ENCODE measurements around the gene TSPYL6. TPM values are rescaled to one million over a fixed set of nuclear protein-coding genes. Genes with fewer than 3 reads are reported as not detected.
"Not testable (repeated sequence)": the region's sequence is repeated elsewhere in the genome, so short reads cannot be mapped to it uniquely, and the experiment has no call there.

Gene TSPYL6
- total RNA-seq, 2 experiments from 2014 or later, result not detected

- no peak overlapping the region for H3K27ac Mint-ChIP-seq
- peaks cover 15% of the 10 kb centered on the region for H3K4me1 Mint-ChIP-seq (ENCODE audit: low read depth)
- no peak for DNase-seq
- H3K4me3 Mint-ChIP-seq, result no peak overlapping the region
- H3K9me3 Mint-ChIP-seq, result no peaks in the 10 kb centered on the region
- intact Hi-C loops (cut with micrococcal nuclease), result loop anchor here (10.0 kb wide), 2 partner anchors 413 to 487 kb away; partner anchors contain the start of genes ASB3 and ERLEC1
- no peaks in the 10 kb centered on the region for H3K27me3 Mint-ChIP-seq (ENCODE audit: low read depth)
- H3K36me3 Mint-ChIP-seq (ENCODE audit: low read depth), result peaks cover 5% of the 10 kb centered on the region
- CTCF ChIA-PET, result no interaction called here
Observed at GRCh38 chr2:54271843-54272627, 16.0 kb upstream of the TSPYL6 start.

- intact Hi-C loops (cut with micrococcal nuclease), result loop anchor here (10.0 kb wide), 2 partner anchors 414 to 486 kb away; partner anchors contain the start of genes ASB3 and ERLEC1
- peaks cover 5% of the 10 kb centered on the region for H3K36me3 Mint-ChIP-seq (ENCODE audit: low read depth)
- DNase-seq, result no peak
- no peak overlapping the region for H3K27ac Mint-ChIP-seq
- no peaks in the 10 kb centered on the region for H3K27me3 Mint-ChIP-seq (ENCODE audit: low read depth)
- H3K4me1 Mint-ChIP-seq (ENCODE audit: low read depth), result peaks cover 15% of the 10 kb centered on the region
- no peak overlapping the region for H3K4me3 Mint-ChIP-seq
- CTCF ChIA-PET, result no interaction called here
- no peaks in the 10 kb centered on the region for H3K9me3 Mint-ChIP-seq
Observed at GRCh38 chr2:54271189-54271588, 15.2 kb upstream of the TSPYL6 start.

GRCh38 chr2:54267577-54267976 lies 11.5 kb upstream of the TSPYL6 start:
- Mint-ChIP-seq H3K36me3 (ENCODE audit: low read depth) (peaks cover 18% of the 10 kb centered on the region), H3K27ac (no peak overlapping the region), H3K4me3 (no peak overlapping the region), H3K9me3 (peaks cover 9% of the 10 kb centered on the region), H3K27me3 (ENCODE audit: low read depth) (no peaks in the 10 kb centered on the region), H3K4me1 (ENCODE audit: low read depth) (peaks cover 6% of the 10 kb centered on the region)
- intact Hi-C loops (cut with micrococcal nuclease), result no loop called here
- CTCF ChIA-PET, result no interaction called here
- DNase-seq, result no peak

DNA sequence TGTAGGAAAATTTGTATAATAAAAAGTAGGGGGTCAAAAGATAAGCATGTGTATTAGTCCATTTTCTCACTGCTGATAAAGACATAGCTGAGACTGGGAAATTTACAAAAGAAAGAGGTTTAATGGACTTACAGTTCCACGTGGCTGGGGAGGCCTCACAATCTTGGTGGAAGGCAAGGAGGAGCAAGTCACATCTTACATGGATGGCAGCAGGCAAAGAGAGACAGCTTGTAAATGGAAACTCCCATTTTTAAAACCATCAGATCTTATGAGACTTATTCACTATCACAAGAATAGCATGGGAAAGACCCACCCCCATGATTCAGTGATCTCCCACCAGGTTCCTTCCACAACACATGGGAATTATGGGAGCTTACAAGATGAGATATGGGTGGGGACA lies 9.1 kb upstream of the TSPYL6 start:
- H3K4me1 Mint-ChIP-seq (ENCODE audit: low read depth); intact Hi-C loops (cut with micrococcal nuclease): not testable (repeated sequence)

DNA sequence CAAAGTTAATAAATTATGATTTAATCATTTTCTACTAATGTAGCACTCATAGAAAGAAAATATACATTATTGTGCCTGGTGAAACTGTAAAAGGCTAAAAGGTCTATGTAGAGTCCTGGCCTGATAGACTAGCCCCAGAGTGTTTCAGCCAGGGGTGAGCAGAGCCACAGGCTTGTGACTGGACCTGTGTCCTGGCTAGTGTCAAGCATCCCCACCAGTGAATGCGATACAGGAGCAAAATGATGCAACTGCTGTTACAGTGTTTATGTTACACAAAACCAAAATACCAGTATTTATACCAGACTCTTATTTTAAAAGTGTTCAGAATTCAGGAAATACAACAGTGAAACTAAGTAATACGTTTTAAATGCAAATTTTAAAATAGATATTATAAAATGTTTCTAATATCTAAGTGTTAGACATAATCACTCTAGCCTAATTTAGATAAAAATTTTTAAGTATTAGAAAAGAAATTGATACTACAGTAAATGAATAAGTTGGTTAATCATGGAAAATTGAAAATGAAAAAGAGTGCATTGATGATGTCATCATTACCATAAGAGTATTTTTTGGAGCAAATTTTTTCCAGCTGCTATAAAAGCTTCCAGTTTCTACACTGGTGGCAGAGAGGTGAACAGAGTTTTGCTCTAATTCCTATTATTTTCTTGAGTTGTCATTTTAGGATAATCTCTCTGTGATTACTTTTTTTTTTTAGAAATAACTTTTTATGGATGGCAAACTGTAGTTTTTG lies 6.2 kb upstream of the TSPYL6 start:
- H3K27ac Mint-ChIP-seq, result no peak overlapping the region
- no peaks in the 10 kb centered on the region for H3K27me3 Mint-ChIP-seq (ENCODE audit: low read depth)
- intact Hi-C loops (cut with micrococcal nuclease), result no loop called here
- CTCF ChIA-PET, result no interaction called here
- H3K36me3 Mint-ChIP-seq (ENCODE audit: low read depth), result peaks cover 18% of the 10 kb centered on the region
- no peaks in the 10 kb centered on the region for H3K4me1 Mint-ChIP-seq (ENCODE audit: low read depth)
- peaks cover 9% of the 10 kb centered on the region for H3K9me3 Mint-ChIP-seq
- DNase-seq, result no peak
- H3K4me3 Mint-ChIP-seq, result no peak overlapping the region

More for the DNA sequence above, 9.1 kb upstream of the TSPYL6 start:
- DNase-seq; H3K27me3 Mint-ChIP-seq (ENCODE audit: low read depth); H3K27ac Mint-ChIP-seq; H3K9me3 Mint-ChIP-seq; H3K4me3 Mint-ChIP-seq; CTCF ChIA-PET: not testable (repeated sequence)
- H3K36me3 Mint-ChIP-seq (ENCODE audit: low read depth), result peaks cover 18% of the 10 kb centered on the region

- H3K27me3 Mint-ChIP-seq (ENCODE audit: low read depth), result no peaks in the 10 kb centered on the region
- no peak overlapping the region for H3K27ac Mint-ChIP-seq
- CTCF ChIA-PET, result interaction anchor here (1.0 kb wide), 1 partner anchor 73 kb away, joined by 3 read pairs; no protein-coding TSS in a partner anchor
- H3K9me3 Mint-ChIP-seq, result peaks cover 9% of the 10 kb centered on the region
- H3K4me1 Mint-ChIP-seq (ENCODE audit: low read depth), result no peaks in the 10 kb centered on the region
- H3K36me3 Mint-ChIP-seq (ENCODE audit: low read depth), result peaks cover 18% of the 10 kb centered on the region
- no peak overlapping the region for H3K4me3 Mint-ChIP-seq
- intact Hi-C loops (cut with micrococcal nuclease), result no loop called here
- DNase-seq, result no peak
Observed at GRCh38 chr2:54261537-54261936, 5.5 kb upstream of the TSPYL6 start.

DNA sequence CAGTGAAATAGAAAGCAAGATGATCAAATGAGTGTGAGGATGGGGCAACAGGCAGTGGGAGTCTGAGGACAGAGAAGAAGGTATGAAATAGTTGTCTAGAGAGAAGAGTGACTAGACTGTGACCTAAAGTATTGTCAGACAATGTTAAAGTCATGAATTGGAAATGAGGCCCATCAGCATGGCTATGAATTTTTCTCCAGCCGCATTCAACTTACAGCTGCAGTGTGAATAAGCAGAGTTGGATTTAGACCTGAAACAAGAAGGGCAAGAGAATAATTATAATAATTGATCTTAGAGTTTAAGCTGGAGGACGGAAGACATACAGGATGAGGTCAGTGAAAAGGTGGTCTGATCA lies 4.2 kb upstream of the TSPYL6 start:
- DNase-seq, result no peak
- no peaks in the 10 kb centered on the region for H3K4me1 Mint-ChIP-seq (ENCODE audit: low read depth)
- intact Hi-C loops (cut with micrococcal nuclease), result no loop called here
- no peak overlapping the region for H3K27ac Mint-ChIP-seq
- H3K9me3 Mint-ChIP-seq, result peaks cover 10% of the 10 kb centered on the region
- no peaks in the 10 kb centered on the region for H3K27me3 Mint-ChIP-seq (ENCODE audit: low read depth)
- peaks cover 20% of the 10 kb centered on the region for H3K36me3 Mint-ChIP-seq (ENCODE audit: low read depth)
- CTCF ChIA-PET, result no interaction called here
- H3K4me3 Mint-ChIP-seq, result no peak overlapping the region

DNA sequence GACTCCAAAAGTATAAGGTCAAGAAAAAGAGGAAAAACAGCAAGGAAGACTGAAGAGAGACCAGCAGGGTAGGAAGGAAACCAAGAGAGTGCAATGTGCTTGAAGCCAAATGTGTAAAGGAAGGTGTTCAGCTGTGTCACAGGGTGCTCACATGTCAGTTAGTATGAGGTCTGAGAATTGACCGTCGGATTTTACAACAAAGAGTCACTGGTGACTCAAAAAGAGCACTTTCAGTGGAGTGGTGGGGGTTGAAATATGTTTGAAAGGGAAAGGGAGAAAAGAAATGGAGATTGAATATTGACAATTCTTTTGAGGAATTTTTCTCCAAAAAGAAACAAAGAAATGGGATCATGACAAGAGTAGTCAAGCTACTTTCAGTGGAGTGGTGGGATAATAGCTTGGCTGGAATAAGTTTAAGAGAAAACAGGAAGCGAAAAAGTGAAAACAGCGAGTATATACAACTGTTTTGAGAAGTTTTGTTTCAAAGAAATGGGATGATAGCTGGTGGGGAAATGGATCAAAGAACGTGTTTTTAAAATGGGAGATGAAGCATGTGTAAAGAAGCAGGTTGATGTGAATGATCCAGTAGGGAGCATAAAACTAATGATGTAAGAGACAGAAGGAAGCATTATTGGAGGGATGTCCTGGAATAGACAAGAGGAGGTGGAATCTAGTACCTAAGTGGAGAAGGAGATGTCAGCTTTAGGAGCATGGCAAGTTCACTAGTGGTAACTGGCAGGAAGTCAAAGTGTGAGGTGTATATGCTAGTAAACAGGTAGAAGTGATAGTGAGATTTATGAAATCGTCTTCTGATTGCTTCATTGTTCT lies 3.6 kb upstream of the TSPYL6 start:
- Mint-ChIP-seq H3K4me3 (no peak overlapping the region), H3K27me3 (ENCODE audit: low read depth) (no peaks in the 10 kb centered on the region), H3K36me3 (ENCODE audit: low read depth) (peaks cover 17% of the 10 kb centered on the region), H3K4me1 (ENCODE audit: low read depth) (no peaks in the 10 kb centered on the region), H3K27ac (no peak overlapping the region), H3K9me3 (peaks cover 6% of the 10 kb centered on the region)
- no peak for DNase-seq
- CTCF ChIA-PET, result no interaction called here
- intact Hi-C loops (cut with micrococcal nuclease), result no loop called here

DNA sequence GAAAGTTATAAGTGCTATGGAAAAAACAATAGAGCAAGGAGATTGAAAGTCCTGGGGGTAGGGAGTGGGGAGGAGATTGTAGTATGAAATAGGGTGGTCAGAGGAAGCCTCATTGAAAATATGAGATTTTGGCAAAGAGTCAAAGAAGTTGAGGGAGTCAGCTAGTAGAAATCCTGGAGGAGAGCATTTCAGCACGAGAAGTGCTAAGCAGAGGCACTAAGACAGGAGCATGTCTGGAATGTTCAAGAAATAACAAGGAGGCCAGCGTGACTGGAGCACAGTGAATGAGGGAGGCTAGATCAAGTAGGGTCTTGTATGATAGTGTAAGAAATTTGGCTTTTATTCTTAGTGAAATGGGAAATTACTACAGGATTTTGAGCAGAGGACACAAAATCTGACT lies 2.1 kb upstream of the TSPYL6 start:
- Mint-ChIP-seq H3K27ac (no peak overlapping the region), H3K4me3 (no peak overlapping the region), H3K4me1 (ENCODE audit: low read depth) (no peaks in the 10 kb centered on the region), H3K36me3 (ENCODE audit: low read depth) (peaks cover 14% of the 10 kb centered on the region), H3K9me3 (peaks cover 2% of the 10 kb centered on the region), H3K27me3 (ENCODE audit: low read depth) (no peaks in the 10 kb centered on the region)
- intact Hi-C loops (cut with micrococcal nuclease), result no loop called here
- CTCF ChIA-PET, result no interaction called here
- no peak for DNase-seq

DNA sequence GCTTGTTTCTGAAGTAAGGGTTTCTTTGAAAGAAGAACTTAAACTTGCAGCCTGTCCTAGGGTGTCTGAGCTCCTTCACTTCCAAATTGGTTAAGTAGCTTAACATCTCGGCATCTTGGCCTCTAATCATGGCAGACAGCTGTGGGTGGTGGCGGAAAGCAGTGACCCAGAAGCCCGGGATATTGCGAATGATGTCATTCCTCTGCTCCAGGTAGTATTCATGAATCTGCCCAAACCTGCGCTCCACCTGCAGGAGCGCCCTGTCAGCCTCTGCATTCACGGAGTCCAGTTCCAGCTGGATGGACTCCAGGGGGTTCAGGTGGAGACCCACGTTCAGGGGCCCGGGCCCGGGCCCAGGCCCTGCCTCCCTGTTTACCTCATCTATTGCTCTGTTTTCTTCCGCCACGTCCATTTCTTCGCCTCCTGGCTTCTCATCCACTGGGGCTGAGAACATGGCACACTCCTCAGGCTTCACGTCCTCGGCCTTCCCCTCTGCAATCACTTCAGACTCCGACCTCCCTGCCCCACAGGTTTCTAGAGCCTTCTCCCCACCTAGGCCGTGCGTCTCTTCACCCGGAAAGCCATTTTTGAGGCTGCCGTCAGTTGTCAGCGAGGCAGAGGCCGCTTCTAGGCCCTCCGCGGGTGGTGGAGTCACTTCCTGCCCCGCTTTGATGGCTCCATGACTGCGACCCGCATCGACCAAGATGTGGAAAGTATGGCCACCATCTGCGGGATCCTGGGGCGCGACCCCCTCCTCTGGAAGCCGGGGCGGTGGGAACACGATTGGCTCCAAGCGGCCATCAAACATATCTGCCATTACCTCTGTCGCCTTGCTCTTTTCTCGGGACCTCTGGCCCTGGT lies 569 bp downstream of the TSPYL6 start:
- H3K9me3 Mint-ChIP-seq, result peaks cover 2% of the 10 kb centered on the region
- H3K36me3 Mint-ChIP-seq (ENCODE audit: low read depth), result peaks cover 10% of the 10 kb centered on the region
- CTCF ChIA-PET, result no interaction called here
- H3K27me3 Mint-ChIP-seq (ENCODE audit: low read depth), result no peaks in the 10 kb centered on the region
- no peak overlapping the region for H3K27ac Mint-ChIP-seq
- no peak for DNase-seq
- H3K4me3 Mint-ChIP-seq, result no peak overlapping the region
- H3K4me1 Mint-ChIP-seq (ENCODE audit: low read depth), result no peaks in the 10 kb centered on the region
- intact Hi-C loops (cut with micrococcal nuclease), result no loop called here

DNA sequence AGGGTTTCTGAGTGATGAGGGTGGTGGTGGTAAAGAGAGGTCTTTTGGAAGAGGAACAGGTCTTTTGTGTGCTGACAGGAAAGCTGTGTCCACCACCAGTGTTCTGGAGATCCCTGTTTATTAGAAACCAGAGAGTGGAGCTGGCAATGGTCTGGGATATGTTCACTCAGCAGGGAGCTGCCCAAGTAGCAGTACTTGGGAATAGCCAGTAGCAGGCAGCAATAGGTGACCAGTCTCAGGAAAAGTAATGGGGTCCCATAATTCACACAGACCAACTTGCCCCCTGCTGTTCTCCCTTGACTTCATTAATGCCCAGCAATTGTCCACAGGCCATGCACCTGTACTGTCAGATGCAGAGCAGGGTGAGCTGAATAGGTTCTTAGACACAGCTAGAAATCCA lies 1.8 kb downstream of the TSPYL6 start:
- intact Hi-C loops (cut with micrococcal nuclease), result no loop called here

DNA sequence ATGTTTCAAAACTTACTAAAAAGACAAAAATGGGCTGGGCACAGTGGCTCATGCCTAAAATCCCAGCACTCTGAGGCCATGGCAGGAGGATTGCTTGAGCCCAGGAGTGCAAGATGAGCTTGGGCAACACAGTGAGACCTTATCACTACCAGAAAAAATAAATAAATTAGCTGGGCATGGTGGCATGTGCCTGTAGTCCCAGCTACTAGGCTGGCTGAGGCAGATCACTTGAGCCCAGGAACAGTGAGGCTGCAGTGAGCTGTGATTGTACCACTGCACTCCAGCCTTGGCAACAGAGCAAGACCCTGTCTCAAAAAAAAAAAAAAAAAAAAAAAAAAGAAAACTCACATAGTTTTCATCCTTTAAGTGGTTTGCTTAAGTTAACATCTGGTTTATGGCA lies 6.4 kb downstream of the TSPYL6 start:
- intact Hi-C loops (cut with micrococcal nuclease), result no loop called here
- no peaks in the 10 kb centered on the region for H3K9me3 Mint-ChIP-seq
- H3K27me3 Mint-ChIP-seq (ENCODE audit: low read depth), result no peaks in the 10 kb centered on the region
- H3K36me3 Mint-ChIP-seq (ENCODE audit: low read depth), result peaks cover 6% of the 10 kb centered on the region
- no peak overlapping the region for H3K4me3 Mint-ChIP-seq
- no peaks in the 10 kb centered on the region for H3K4me1 Mint-ChIP-seq (ENCODE audit: low read depth)
- no peak for DNase-seq
- no peak overlapping the region for H3K27ac Mint-ChIP-seq
- CTCF ChIA-PET, result interaction anchor here (0.7 kb wide), 1 partner anchor 49 kb away, joined by 5 read pairs; no protein-coding TSS in a partner anchor

More for the DNA sequence above, 1.8 kb downstream of the TSPYL6 start:
- Mint-ChIP-seq H3K27me3 (ENCODE audit: low read depth) (no peaks in the 10 kb centered on the region), H3K4me1 (ENCODE audit: low read depth) (no peaks in the 10 kb centered on the region), H3K27ac (no peak overlapping the region), H3K9me3 (peaks cover 2% of the 10 kb centered on the region), H3K36me3 (ENCODE audit: low read depth) (peaks cover 10% of the 10 kb centered on the region), H3K4me3 (no peak overlapping the region)
- CTCF ChIA-PET, result no interaction called here
- no peak for DNase-seq

All from activated naive CD4-positive, alpha-beta T cell treated with anti-CD3 and anti-CD28 coated beads for 36 hours (primary cell).